GM12878 (cell line): ENCODE results near the gene WNT5B.
"Not testable (repeated sequence)": the region's sequence is repeated elsewhere in the genome, so short reads cannot be mapped to it uniquely, and the experiment has no call there.

Experiments used
- CHD4 ChIP-seq: fragments of 200-600 bp; sonication (generic); IDR thresholded peaks from 2 replicates; pipeline ENCODE4 v1.6.1; 2016; ENCODE audit warnings: mild to moderate bottlenecking
- CTCF ChIP-seq, 3 experiments: IDR thresholded peaks in 2 of 3; conservative IDR thresholded peaks in 1 of 3; 2 replicates each; pipeline ENCODE4 v1.5.1; 2011; ENCODE audit warnings: low read depth in 3 of 3, low read length in 3 of 3, mild to moderate bottlenecking in 3 of 3, control low read depth in 2 of 3, moderate library complexity in 2 of 3, inconsistent platforms in 1 of 3, mixed read lengths in 1 of 3; ENCODE audit not compliant: control insufficient read depth in 2 of 3, insufficient read depth in 1 of 3; ENCODE audit errors: extremely low read depth in 1 of 3
- EZH2 ChIP-seq: IDR thresholded peaks from 2 replicates; pipeline ENCODE4 v1.6.1; 2012; ENCODE audit warnings: low read depth, mild to moderate bottlenecking, control low read depth, inconsistent platforms, low read length, borderline replicate concordance; ENCODE audit not compliant: control insufficient read depth
- HCFC1 ChIP-seq: fragments of 150-350 bp; IDR thresholded peaks from 2 replicates; pipeline ENCODE4 v1.6.1; 2014; ENCODE audit warnings: low read length
- IRF4 ChIP-seq: IDR thresholded peaks from 2 replicates; pipeline ENCODE4 v1.6.1; 2011; ENCODE audit warnings: low read depth, low read length
- MAX ChIP-seq: IDR thresholded peaks from 2 replicates; pipeline ENCODE4 v1.6.1; 2012; ENCODE audit warnings: low read depth, low read length, improper control_type of control experiment
- NR2C2 ChIP-seq: IDR thresholded peaks from 2 replicates; pipeline ENCODE4 v1.6.1; 2011; ENCODE audit warnings: borderline replicate concordance, low read depth; ENCODE audit not compliant: control insufficient read depth, insufficient read length
- POLR2A ChIP-seq: IDR thresholded peaks from 2 replicates; pipeline ENCODE4 v1.6.1; 2011; ENCODE audit warnings: low read depth, mild to moderate bottlenecking, low read length
- REST ChIP-seq: IDR thresholded peaks from 2 replicates; pipeline ENCODE4 v1.6.1; 2012; ENCODE audit warnings: mild to moderate bottlenecking, low read depth, low read length
- SRF ChIP-seq, 2 experiments: IDR thresholded peaks; 2 replicates each; pipeline ENCODE4 v1.6.1; 2011; ENCODE audit warnings: low read depth in 2 of 2, low read length in 2 of 2, mild to moderate bottlenecking in 1 of 2, moderate library complexity in 1 of 2
- SUZ12 ChIP-seq: fragments of 200-600 bp; sonication (generic); IDR thresholded peaks from one replicate; pipeline ENCODE4 v1.6.1; 2018; ENCODE audit warnings: antibody characterized with exemption, mild to moderate bottlenecking; ENCODE audit not compliant: unreplicated experiment
- ZBTB33 ChIP-seq: fragments of 450-650 bp; IDR thresholded peaks from 2 replicates; pipeline ENCODE4 v1.6.1; 2017; ENCODE audit warnings: mild to moderate bottlenecking
- ZBTB4 ChIP-seq: fragments of 450-650 bp; formaldehyde crosslinking; IDR thresholded peaks from 2 replicates; pipeline ENCODE4 v1.4.0; 2022; ENCODE audit warnings: mild to moderate bottlenecking, moderate library complexity
- ZNF207 ChIP-seq: fragments of 450-650 bp; IDR thresholded peaks from 2 replicates; pipeline ENCODE4 v1.6.1; 2014; ENCODE audit warnings: antibody characterized with exemption, mild to moderate bottlenecking, borderline replicate concordance

- TF ChIP-seq MAX; REST; POLR2A; CHD4; SUZ12; CTCF (IDR thresholded peaks at IDR 0.05 in 2 of 3, conservative IDR thresholded peaks at IDR 0.05 in 1 of 3; ENCODE audit: control insufficient read depth in 2 of 3, extremely low read depth in 1 of 3, insufficient read depth in 1 of 3, low read depth in 3 of 3, low read length in 3 of 3); ZNF207; ZBTB4 (CRISPR knock-in tag); IRF4; ZBTB33; NR2C2; SRF (IDR thresholded peaks at IDR 0.05; ENCODE audit: low read depth in 2 of 2, low read length in 2 of 2); EZH2; HCFC1: not testable (repeated sequence)
Measured at GRCh38 chr12:1695097-1695496, 66.1 kb downstream of the WNT5B start.
